Thyroid gland (tissue), 4 donors: ENCODE results near the gene IFRD1.

Experiments
- POLR2A ChIP-seq, 2 donors: fragments of 450-650 bp; IDR thresholded peaks; one replicate each; pipeline ENCODE4 v1.6.1; 2017; ENCODE audit warnings: antibody characterized with exemption in 2 of 2, mild to moderate bottlenecking in 2 of 2, moderate library complexity in 1 of 2
- TF ChIP-seq, protein P1 (sequence below), 6 experiments: fragments of 200-600 bp in 3 of 6; fragments of 450-650 bp in 3 of 6; sonication (generic) in 3 of 6; IDR thresholded peaks; one replicate each; pipeline ENCODE4 v1.5.1; 2016 to 2019; ENCODE audit warnings: antibody characterized with exemption in 6 of 6, mild to moderate bottlenecking in 2 of 6, inconsistent platforms in 1 of 6, moderate library complexity in 1 of 6

GRCh38 chr7:112422842-112423496 lies 27.3 kb upstream of the IFRD1 start:
- TF ChIP-seq, protein P1, sequence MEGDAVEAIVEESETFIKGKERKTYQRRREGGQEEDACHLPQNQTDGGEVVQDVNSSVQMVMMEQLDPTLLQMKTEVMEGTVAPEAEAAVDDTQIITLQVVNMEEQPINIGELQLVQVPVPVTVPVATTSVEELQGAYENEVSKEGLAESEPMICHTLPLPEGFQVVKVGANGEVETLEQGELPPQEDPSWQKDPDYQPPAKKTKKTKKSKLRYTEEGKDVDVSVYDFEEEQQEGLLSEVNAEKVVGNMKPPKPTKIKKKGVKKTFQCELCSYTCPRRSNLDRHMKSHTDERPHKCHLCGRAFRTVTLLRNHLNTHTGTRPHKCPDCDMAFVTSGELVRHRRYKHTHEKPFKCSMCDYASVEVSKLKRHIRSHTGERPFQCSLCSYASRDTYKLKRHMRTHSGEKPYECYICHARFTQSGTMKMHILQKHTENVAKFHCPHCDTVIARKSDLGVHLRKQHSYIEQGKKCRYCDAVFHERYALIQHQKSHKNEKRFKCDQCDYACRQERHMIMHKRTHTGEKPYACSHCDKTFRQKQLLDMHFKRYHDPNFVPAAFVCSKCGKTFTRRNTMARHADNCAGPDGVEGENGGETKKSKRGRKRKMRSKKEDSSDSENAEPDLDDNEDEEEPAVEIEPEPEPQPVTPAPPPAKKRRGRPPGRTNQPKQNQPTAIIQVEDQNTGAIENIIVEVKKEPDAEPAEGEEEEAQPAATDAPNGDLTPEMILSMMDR (IDR thresholded peaks at IDR 0.05) = no peak
- no peak for TF ChIP-seq POLR2A (IDR thresholded peaks at IDR 0.05)
